Measurements from ENCODE around the gene ZFHX3.

- TF ChIP-seq CTCF (conservative IDR thresholded peaks at IDR 0.05) (no peak), ZFX (IDR thresholded peaks at IDR 0.05) (no peak)
Measured at GRCh38 chr16:72936408-72936807, 111.5 kb downstream of the ZFHX3 start.

Data from C4-2B (cell line).